Gastrocnemius medialis (tissue), 4 donors: Measurements from ENCODE around the gene PCYT2. TPM values are rescaled to one million over a fixed set of nuclear protein-coding genes. Genes with fewer than 3 reads are reported as not detected.

Experiments
- ATAC-seq, 2 donors: fragments of 150-250 bp; one replicate each; pipeline ENCODE4 v1.9.1; 2016
- DNase-seq, 2 donors: peaks; one replicate each; pipeline ENCODE4 v3.0.0-alpha.2; 2019
- H3K27ac ChIP-seq, 4 donors: fragments of 200-600 bp; sonication (generic); 1 replicate in 1 of 4; 2 replicates in 3 of 4; pipeline ENCODE4 v1.5.1; 2016 to 2018; ENCODE audit warnings: mild to moderate bottlenecking in 2 of 4, moderate library complexity in 1 of 4
- H3K27me3 ChIP-seq, 3 donors: fragments of 200-600 bp; sonication (generic) in 2 of 3; 1 replicate in 1 of 3; 2 replicates in 2 of 3; pipeline versions ENCODE4 v1.5.1 to v1.6.0; 2016 to 2019; ENCODE audit warnings: mild to moderate bottlenecking in 1 of 3, moderate library complexity in 1 of 3
- H3K36me3 ChIP-seq, 2 donors: fragments of 200-600 bp; sonication (generic) in 1 of 2; one replicate each; pipeline ENCODE4 v1.5.1; 2017 to 2018
- H3K4me1 ChIP-seq, 2 donors: fragments of 200-600 bp; sonication (generic) in 1 of 2; one replicate each; pipeline ENCODE4 v1.5.1; 2016 to 2017; ENCODE audit warnings: mild to moderate bottlenecking in 2 of 2
- H3K4me3 ChIP-seq, 4 donors: fragments of 200-600 bp; sonication (generic) in 3 of 4; 1 replicate in 1 of 4; 2 replicates in 3 of 4; pipeline ENCODE4 v1.5.1; 2016 to 2019; ENCODE audit warnings: mild to moderate bottlenecking in 2 of 4
- H3K9me3 ChIP-seq, 3 donors: fragments of 200-600 bp; sonication (generic) in 2 of 3; 1 replicate in 1 of 3; 2 replicates in 2 of 3; pipeline ENCODE4 v1.5.1; 2016 to 2019
- CTCF ChIP-seq, 5 experiments: fragments of 450-650 bp in 3 of 5; fragments of 200-600 bp in 2 of 5; sonication (generic) in 2 of 5; IDR thresholded peaks in 4 of 5; conservative IDR thresholded peaks in 1 of 5; 1 replicate in 4 of 5; 2 replicates in 1 of 5; pipeline ENCODE4 v1.5.1; 2016 to 2019; ENCODE audit warnings: antibody characterized with exemption in 5 of 5, mild to moderate bottlenecking in 3 of 5, moderate library complexity in 3 of 5
- POLR2A ChIP-seq, 2 donors: fragments of 450-650 bp; IDR thresholded peaks; one replicate each; pipeline ENCODE4 v1.6.1; 2017; ENCODE audit warnings: antibody characterized with exemption in 2 of 2, mild to moderate bottlenecking in 2 of 2, moderate library complexity in 2 of 2
- in situ Hi-C, 4 donors: fragments of 200-750 bp; cut with MboI; loops; one replicate each; pipeline versions ENCODE4 v1.15.0 to v1.8.0; 2017; ENCODE audit warnings: low sequenced_read_pairs in 4 of 4
- intact Hi-C: fragments of 100-400 bp; cut with DNase I; formaldehyde crosslinking; loops from one replicate; pipeline ENCODE4 v1.15.1; 2023; ENCODE audit warnings: low total_unique reads
- total RNA-seq, 4 donors: library from RNA; depleted of rRNA; stranded (reverse); fragments of >200 nt; gene quantifications; one replicate each; pipeline versions ENCODE4 v1.1.0 to v1.2.3, GENCODE V29; 2016

The PCYT2 gene
- total RNA-seq, 4 donors from 2014 or later = 22.6 to 44.8 (median 37.1) TPM

- Histone ChIP-seq H3K4me1 (peaks cover 35% of the 10 kb centered on the region in 2 donors), H3K36me3 (no peaks in the 10 kb centered on the region), H3K27me3 (peaks cover 0 to 3% (median 0%) of the 10 kb centered on the region in 3 donors), H3K4me3 (peak overlapping the region; percentile 53 to 76 (median 66)), H3K9me3 (no peaks in the 10 kb centered on the region), H3K27ac (peak overlapping the region in 1 of 4 donors; percentile 55)
- ATAC-seq = no peak
- intact Hi-C loops = loop anchor here (10.0 kb wide), 2 partner anchors 526 to 604 kb away; partner anchors contain the start of genes CYBC1 and NARF
- TF ChIP-seq POLR2A (IDR thresholded peaks at IDR 0.05) = no peak
- TF ChIP-seq CTCF (IDR thresholded peaks at IDR 0.05 in 4 of 5, conservative IDR thresholded peaks at IDR 0.05 in 1 of 5) = no peak
- no peak for DNase-seq
- in situ Hi-C loops = no loop called here
Observed at GRCh38 chr17:81928544-81929252, 17.5 kb upstream of the PCYT2 start.

GRCh38 chr17:81927653-81928543 lies 16.7 kb upstream of the PCYT2 start, which contains the start of gene MAFG:
TSS of gene MAFG (minus strand) at chr17:81927735. CDS start at chr17:81923185, 4,550 bp downstream.
- Histone ChIP-seq H3K27me3 (peaks cover 0 to 3% (median 0%) of the 10 kb centered on the region in 3 donors), H3K27ac (peak within 1 kb of the TSS; percentile 90 to 98 (median 93)), H3K9me3 (no peaks in the 10 kb centered on the region), H3K4me3 (peak within 1 kb of the TSS; percentile 68 to 89 (median 77)), H3K4me1 (peaks cover 38 to 40% of the 10 kb centered on the region in 2 donors), H3K36me3 (no peaks in the 10 kb centered on the region)
- TF ChIP-seq POLR2A (IDR thresholded peaks at IDR 0.05) (peak; percentile 92 to 95), CTCF (IDR thresholded peaks at IDR 0.05 in 4 of 5, conservative IDR thresholded peaks at IDR 0.05 in 1 of 5) (peak in 4 of 5 experiments; percentile 1 to 20 (median 19))
- ATAC-seq (peak; percentile 55 to 59), DNase-seq (peak; percentile 82 to 86)
- intact Hi-C loops (loop anchor here (2.0 to 10.0 kb wide), 3 partner anchors 41 to 603 kb away; partner anchors contain the start of genes CYBC1 and NARF), in situ Hi-C loops (no loop called here)

GRCh38 chr17:81927152-81927652 lies 16.0 kb upstream of the PCYT2 start:
- in situ Hi-C loops = no loop called here
- H3K4me1 ChIP-seq = peaks cover 44 to 47% of the 10 kb centered on the region in 2 donors
- H3K27ac ChIP-seq = peak overlapping the region; percentile 90 to 98 (median 93)
- TF ChIP-seq CTCF (IDR thresholded peaks at IDR 0.05 in 4 of 5, conservative IDR thresholded peaks at IDR 0.05 in 1 of 5) = peak in 1 of 5 experiments; percentile 5
- no peak for TF ChIP-seq POLR2A (IDR thresholded peaks at IDR 0.05)
- H3K4me3 ChIP-seq = peak overlapping the region; percentile 68 to 89 (median 77)
- ATAC-seq (peak; percentile 1 to 8), DNase-seq (no peak)
- H3K27me3 ChIP-seq = peaks cover 0 to 3% (median 0%) of the 10 kb centered on the region in 3 donors
- intact Hi-C loops = loop anchor here (2.0 to 10.0 kb wide), 3 partner anchors 40 to 602 kb away; partner anchors contain the start of genes CYBC1 and NARF
- no peaks in the 10 kb centered on the region for H3K9me3 ChIP-seq
- peaks cover 0 to 3% of the 10 kb centered on the region in 2 donors for H3K36me3 ChIP-seq

GRCh38 chr17:81926451-81927151 lies 15.4 kb upstream of the PCYT2 start:
- in situ Hi-C loops = no loop called here

More at GRCh38 chr17:81926451-81927151, 15.4 kb upstream of the PCYT2 start:
- no peak for TF ChIP-seq CTCF (IDR thresholded peaks at IDR 0.05 in 4 of 5, conservative IDR thresholded peaks at IDR 0.05 in 1 of 5)
- peak; percentile 38 to 50 for TF ChIP-seq POLR2A (IDR thresholded peaks at IDR 0.05)
- intact Hi-C loops = loop anchor here (2.0 to 10.0 kb wide), 3 partner anchors 40 to 602 kb away; partner anchors contain the start of genes CYBC1 and NARF
- peak; percentile 28 to 37 for ATAC-seq
- H3K36me3 ChIP-seq = peaks cover 0 to 8% of the 10 kb centered on the region in 2 donors
- H3K4me3 ChIP-seq = peak overlapping the region; percentile 68 to 89 (median 77)
- no peaks in the 10 kb centered on the region for H3K9me3 ChIP-seq
- peaks cover 0 to 3% (median 0%) of the 10 kb centered on the region in 3 donors for H3K27me3 ChIP-seq
- DNase-seq = peak; percentile 57 to 75
- H3K27ac ChIP-seq = peak overlapping the region; percentile 90 to 98 (median 93)
- peaks cover 50 to 53% of the 10 kb centered on the region in 2 donors for H3K4me1 ChIP-seq
